Measurements from ENCODE around the gene ELL2. TPM values are rescaled to one million over a fixed set of nuclear protein-coding genes. Genes with fewer than 3 reads are reported as not detected.

Gene ELL2
- total RNA-seq, 6 experiments from 2014 or later, result 74.3 to 96.4 (median 84.5) TPM

DNA sequence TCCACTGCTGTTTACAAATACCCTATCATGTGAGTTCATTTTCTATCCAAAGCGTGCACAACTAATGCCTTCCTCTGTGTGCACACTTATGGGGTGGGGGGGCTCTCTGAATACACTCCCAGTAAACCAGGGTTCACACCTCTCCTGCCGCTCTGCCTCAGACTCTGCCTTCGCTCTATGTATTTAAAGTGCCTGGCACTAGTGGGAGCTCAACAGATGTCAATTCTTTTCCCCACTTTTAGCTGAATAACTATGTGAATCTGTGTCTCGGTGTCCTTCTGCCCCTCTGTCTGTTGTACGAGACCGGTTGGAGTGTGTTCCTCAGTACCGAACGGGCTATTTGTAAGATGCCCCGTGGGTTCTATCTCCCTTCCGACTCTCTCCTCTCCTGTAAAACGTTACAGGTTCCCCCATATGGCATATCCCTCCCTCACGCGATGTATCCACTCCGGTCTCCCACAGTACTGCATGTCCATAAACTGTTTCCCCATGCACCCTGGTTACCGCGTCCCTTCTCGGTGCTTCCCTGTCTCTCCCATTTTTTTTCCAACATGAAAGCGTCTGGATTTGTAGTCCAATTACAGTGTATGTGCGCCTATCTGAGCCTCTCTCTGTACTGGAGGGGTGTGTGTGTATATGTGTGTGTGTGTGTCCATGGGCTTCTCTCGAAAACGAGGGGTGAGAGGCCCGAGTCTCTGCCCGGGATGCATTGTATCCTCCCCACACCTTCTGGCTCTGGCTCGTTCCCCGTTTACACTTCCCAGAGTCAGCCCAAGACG is 1.6 kb downstream of the ELL2 start:
- Histone ChIP-seq H3K27ac (peak overlapping the region; percentile 100), H3K36me3 (no peaks in the 10 kb centered on the region), H3K27me3 (no peaks in the 10 kb centered on the region), H3K4me3 (peak overlapping the region; percentile 71 to 78 (median 78)), H3K9me3 (no peaks in the 10 kb centered on the region), H3K4me1 (peaks cover 0 to 40% (median 11%) of the 10 kb centered on the region in 4 donors)
- DNase-seq (no peak), ATAC-seq (peak in 1 of 4 donors; percentile 1)
- intact Hi-C loops (cut with DNase I), result loop anchor here in 1 of 2 donors (10.0 kb wide), 1 partner anchor 375 kb away; no protein-coding TSS in a partner anchor
- WGBS (ENCODE audit: insufficient coverage, low coverage, low lambda C conversion rate, missing lambda C conversion rate), result 10% methylated on average over 23 of the region's 26 CpGs
- TF ChIP-seq, protein P1, sequence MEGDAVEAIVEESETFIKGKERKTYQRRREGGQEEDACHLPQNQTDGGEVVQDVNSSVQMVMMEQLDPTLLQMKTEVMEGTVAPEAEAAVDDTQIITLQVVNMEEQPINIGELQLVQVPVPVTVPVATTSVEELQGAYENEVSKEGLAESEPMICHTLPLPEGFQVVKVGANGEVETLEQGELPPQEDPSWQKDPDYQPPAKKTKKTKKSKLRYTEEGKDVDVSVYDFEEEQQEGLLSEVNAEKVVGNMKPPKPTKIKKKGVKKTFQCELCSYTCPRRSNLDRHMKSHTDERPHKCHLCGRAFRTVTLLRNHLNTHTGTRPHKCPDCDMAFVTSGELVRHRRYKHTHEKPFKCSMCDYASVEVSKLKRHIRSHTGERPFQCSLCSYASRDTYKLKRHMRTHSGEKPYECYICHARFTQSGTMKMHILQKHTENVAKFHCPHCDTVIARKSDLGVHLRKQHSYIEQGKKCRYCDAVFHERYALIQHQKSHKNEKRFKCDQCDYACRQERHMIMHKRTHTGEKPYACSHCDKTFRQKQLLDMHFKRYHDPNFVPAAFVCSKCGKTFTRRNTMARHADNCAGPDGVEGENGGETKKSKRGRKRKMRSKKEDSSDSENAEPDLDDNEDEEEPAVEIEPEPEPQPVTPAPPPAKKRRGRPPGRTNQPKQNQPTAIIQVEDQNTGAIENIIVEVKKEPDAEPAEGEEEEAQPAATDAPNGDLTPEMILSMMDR (IDR thresholded peaks at IDR 0.05), result peak in 1 of 4 donors; percentile 3
- no peak for TF ChIP-seq POLR2A (IDR thresholded peaks at IDR 0.05)

DNA sequence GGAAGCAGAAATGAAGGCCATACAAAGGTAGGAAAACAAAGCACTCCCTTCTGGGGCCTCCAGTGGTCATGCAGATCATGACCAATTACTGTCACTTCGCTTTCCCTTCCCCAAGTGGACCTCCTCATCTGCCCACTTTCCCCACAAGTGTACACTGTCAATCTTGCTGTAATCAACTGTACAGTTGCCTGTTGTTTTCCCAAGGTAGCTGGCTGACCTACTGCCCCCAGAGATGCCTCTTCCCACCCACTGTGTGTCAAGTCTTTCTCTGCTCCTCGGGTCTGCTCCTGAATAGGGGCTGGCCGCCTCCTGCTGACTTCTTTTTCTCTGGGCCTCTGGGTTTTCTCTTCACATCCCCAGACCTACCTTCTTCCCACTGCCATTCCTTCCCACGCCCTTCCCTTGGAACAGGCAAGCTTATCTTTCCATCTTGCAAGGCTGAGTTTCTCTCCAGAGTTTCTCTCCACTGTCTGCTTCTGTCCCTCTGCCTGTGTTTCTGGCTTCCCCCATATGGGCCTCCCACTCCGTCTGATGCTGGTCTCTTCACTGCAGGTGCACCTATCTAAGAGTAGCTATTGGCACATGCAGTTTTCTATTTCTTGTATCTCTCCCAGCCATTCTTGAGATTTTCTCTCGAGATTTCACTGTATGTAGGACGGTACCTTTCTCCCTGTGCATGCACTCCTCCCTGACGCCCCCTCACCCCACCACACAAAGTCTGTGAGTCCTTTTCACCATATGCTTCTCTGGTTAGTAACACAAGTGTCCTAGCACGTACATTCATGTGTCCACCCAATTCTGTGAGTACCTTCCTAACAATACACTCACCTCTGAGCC is 2.4 kb downstream of the ELL2 start:
- H3K4me1 ChIP-seq, result peaks cover 0 to 47% (median 11%) of the 10 kb centered on the region in 4 donors

DNA sequence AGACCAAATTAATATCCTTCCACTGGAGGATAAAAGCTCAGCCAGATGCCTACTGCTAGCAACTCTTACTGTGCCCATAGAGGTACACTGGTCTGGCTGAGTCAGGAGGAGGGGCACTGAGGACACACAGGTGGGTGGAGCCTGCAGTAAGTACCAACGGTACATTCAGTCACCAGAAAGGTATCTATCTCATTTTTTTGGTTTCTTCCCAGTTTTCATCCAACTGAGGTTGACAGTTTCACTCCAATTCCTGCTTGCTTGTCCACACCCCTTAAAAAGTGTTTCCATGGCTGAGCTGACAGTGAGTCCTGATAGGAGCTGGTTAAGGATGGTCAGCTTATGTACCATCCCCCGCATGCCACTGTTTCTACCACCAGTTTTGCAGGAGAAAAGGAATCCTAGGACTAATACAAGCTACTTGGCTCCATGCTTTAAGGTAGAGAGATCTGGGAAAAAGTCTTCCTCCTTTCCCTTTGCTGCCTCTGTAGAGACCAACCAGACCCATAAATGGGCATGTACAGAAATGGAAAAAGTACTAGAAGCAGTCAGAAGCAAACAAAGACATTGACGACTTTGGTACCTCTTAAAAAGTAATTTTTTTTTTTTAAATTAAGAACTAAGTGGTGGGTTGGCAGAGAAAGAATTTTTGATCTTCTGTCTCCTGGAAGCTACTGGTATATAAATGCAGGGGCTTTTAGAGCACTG is 3.2 kb downstream of the ELL2 start:
- Histone ChIP-seq H3K9me3 (no peaks in the 10 kb centered on the region), H3K36me3 (no peaks in the 10 kb centered on the region), H3K27me3 (no peaks in the 10 kb centered on the region), H3K4me1 (peaks cover 0 to 55% (median 11%) of the 10 kb centered on the region in 4 donors), H3K4me3 (peak overlapping the region; percentile 71 to 78 (median 78)), H3K27ac (peak overlapping the region; percentile 100)
- intact Hi-C loops (cut with DNase I), result no loop called here
- peak; percentile 58 for TF ChIP-seq POLR2A (IDR thresholded peaks at IDR 0.05)
- TF ChIP-seq, protein P1 (IDR thresholded peaks at IDR 0.05), result no peak
- DNase-seq (peak; percentile 41 to 69 (median 63)), ATAC-seq (peak; percentile 5 to 35 (median 17))
- 39% methylated on average over 3 of the region's 3 CpGs for WGBS (ENCODE audit: insufficient coverage, low coverage, low lambda C conversion rate, missing lambda C conversion rate)

More for the DNA sequence above, 2.4 kb downstream of the ELL2 start:
- no peaks in the 10 kb centered on the region for H3K27me3 ChIP-seq
- H3K9me3 ChIP-seq, result no peaks in the 10 kb centered on the region
- DNase-seq (peak in 1 of 3 donors; percentile 53), ATAC-seq (peak in 3 of 4 donors; percentile 1 to 2 (median 1))
- intact Hi-C loops (cut with DNase I), result no loop called here
- TF ChIP-seq, protein P1 (IDR thresholded peaks at IDR 0.05), result no peak
- TF ChIP-seq POLR2A (IDR thresholded peaks at IDR 0.05), result no peak
- peak overlapping the region; percentile 100 for H3K27ac ChIP-seq
- H3K36me3 ChIP-seq, result no peaks in the 10 kb centered on the region
- WGBS (ENCODE audit: insufficient coverage, low coverage, low lambda C conversion rate, missing lambda C conversion rate), result 30% methylated on average over 9 of the region's 9 CpGs
- peak overlapping the region; percentile 71 to 78 (median 78) for H3K4me3 ChIP-seq

DNA sequence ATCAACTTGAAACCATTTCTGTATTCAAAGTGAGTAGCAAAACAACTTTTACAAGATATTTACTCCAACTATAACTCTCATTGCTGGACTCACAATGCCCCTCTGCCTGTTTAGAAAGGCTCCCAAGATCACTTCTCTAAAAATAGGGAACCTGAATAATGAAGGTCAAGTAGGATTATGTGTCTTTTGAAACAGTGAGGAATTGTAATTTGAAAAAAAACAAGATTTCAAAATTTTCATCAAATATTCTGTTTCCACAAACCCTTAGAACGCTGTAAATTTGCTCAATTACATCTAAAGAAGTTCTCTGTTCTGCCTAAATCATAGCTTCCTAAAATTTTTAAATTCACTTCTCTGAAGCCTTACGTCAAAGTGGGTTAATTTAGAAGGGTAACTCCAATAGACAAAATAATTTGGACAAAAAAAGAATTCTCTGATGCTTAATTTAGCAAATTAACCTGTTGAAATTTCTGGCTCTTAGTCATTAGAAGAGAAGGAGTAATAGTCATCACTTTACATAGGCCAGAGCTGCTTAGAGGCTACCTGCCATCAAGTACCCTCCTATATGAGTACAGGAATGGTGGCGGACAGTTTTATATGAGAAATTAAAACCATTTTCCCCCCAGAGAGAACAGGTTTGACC is 4.0 kb downstream of the ELL2 start:
- H3K27ac ChIP-seq, result peak overlapping the region; percentile 100
- intact Hi-C loops (cut with DNase I), result no loop called here

More for the DNA sequence above, 4.0 kb downstream of the ELL2 start:
- DNase-seq, result no peak
- no peak for TF ChIP-seq POLR2A (IDR thresholded peaks at IDR 0.05)
- TF ChIP-seq, protein P1 (IDR thresholded peaks at IDR 0.05), result no peak
- no peak for ATAC-seq
- Histone ChIP-seq H3K27me3 (no peaks in the 10 kb centered on the region), H3K4me1 (peaks cover 0 to 61% (median 11%) of the 10 kb centered on the region in 4 donors), H3K9me3 (no peaks in the 10 kb centered on the region), H3K36me3 (no peaks in the 10 kb centered on the region), H3K4me3 (peak overlapping the region in 2 of 3 donors; percentile 71 to 78)
- WGBS (ENCODE audit: insufficient coverage, low coverage, low lambda C conversion rate, missing lambda C conversion rate), result 44% methylated on average over 3 of the region's 3 CpGs
